Suprapubic skin (tissue), 4 donors: ENCODE data around the gene SLC25A23. TPM values are rescaled to one million over a fixed set of nuclear protein-coding genes. Genes with fewer than 3 reads are reported as not detected.

ENCODE experiments used
- DNase-seq, 2 donors: peaks; one replicate each; pipeline ENCODE4 v3.0.0-alpha.2; 2019; ENCODE audit warnings: low spot score in 2 of 2
- H3K27ac ChIP-seq: fragments of 200-600 bp; sonication (generic); one replicate; pipeline ENCODE4 v1.5.1; 2019
- H3K27me3 ChIP-seq: fragments of 200-600 bp; sonication (generic); one replicate; pipeline ENCODE4 v1.5.1; 2019
- H3K36me3 ChIP-seq: fragments of 200-600 bp; sonication (generic); one replicate; pipeline ENCODE4 v1.5.1; 2019
- H3K4me1 ChIP-seq: fragments of 200-600 bp; sonication (generic); one replicate; pipeline ENCODE4 v1.5.1; 2019
- H3K4me3 ChIP-seq: fragments of 200-600 bp; sonication (generic); one replicate; pipeline ENCODE4 v1.5.1; 2019; ENCODE audit warnings: mild to moderate bottlenecking
- H3K9me3 ChIP-seq: fragments of 200-600 bp; sonication (generic); one replicate; pipeline ENCODE4 v1.5.1; 2019
- EP300 ChIP-seq: sonication (generic); formaldehyde crosslinking; IDR thresholded peaks from one replicate; pipeline ENCODE4 v1.6.1; 2017; ENCODE audit warnings: antibody characterized with exemption
- POLR2A ChIP-seq, 2 donors: fragments of 450-650 bp; IDR thresholded peaks; one replicate each; pipeline ENCODE4 v1.6.1; 2017; ENCODE audit warnings: antibody characterized with exemption in 2 of 2, mild to moderate bottlenecking in 2 of 2, moderate library complexity in 2 of 2
- POLR2AphosphoS5 ChIP-seq, 3 donors: sonication (generic); formaldehyde crosslinking; IDR thresholded peaks; one replicate each; pipeline ENCODE4 v1.6.1; 2017; ENCODE audit warnings: antibody characterized with exemption in 3 of 3
- WGBS: methylation state at CpG from one replicate; pipeline ENCODE4 v1.1.5; 2018; 5-methylcytosine and 5-hydroxymethylcytosine counted together
- total RNA-seq, 4 donors: library from RNA; depleted of rRNA; stranded (reverse); fragments of >200 nt; gene quantifications; one replicate each; pipeline ENCODE4 v1.1.0, GENCODE V29; 2016
- TF ChIP-seq, protein P1 (sequence below), 2 donors: fragments of 200-600 bp in 1 of 2; fragments of 450-650 bp in 1 of 2; sonication (generic) in 1 of 2; IDR thresholded peaks; one replicate each; pipeline ENCODE4 v1.5.1; 2016 to 2019; ENCODE audit warnings: antibody characterized with exemption in 2 of 2, mild to moderate bottlenecking in 1 of 2, moderate library complexity in 1 of 2

Gene SLC25A23
- total RNA-seq, 4 donors from 2014 or later: 39.5 to 76.3 (median 61.6) TPM

DNA sequence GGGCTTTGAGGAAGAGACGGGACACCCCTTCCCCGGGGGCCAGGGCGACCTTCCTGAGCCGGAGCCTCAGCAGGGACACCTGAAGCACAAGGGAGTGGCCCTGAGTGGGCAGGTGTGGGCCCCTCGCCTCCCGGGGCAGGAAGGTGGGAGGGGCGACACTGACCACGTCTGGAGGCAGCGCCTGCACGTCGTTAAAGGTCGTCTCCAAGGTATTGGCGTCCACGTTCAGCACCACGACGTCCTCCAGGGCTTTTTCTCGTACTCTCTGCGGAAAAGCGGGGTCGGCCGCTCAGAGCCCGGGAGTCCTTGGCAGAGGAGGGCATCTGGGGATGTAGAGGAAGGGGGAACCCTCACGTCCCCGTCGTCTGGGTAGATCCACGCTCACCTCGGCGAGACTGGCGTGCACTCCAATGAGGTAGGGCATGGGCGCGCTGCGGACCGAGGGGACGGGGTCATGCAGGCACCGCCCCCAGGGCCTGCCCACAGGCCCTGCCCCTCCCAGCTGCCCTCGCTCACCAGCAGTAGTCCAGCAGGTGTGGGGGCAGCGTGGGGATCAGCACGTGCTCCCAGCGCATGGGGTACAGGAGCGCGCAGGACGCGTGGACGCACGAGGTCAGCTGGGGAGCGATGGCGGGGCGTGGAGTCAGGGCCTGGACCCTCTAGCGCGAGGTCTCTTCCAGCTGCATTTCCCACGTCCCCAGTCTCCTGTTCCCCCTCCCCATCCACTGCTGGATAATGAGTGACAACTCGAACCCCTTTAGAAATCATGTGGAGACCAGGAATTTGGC, 15.9 kb upstream of the SLC25A23 start:
- WGBS: no CpG with 5 or more reads among the region's 52 CpGs

DNA sequence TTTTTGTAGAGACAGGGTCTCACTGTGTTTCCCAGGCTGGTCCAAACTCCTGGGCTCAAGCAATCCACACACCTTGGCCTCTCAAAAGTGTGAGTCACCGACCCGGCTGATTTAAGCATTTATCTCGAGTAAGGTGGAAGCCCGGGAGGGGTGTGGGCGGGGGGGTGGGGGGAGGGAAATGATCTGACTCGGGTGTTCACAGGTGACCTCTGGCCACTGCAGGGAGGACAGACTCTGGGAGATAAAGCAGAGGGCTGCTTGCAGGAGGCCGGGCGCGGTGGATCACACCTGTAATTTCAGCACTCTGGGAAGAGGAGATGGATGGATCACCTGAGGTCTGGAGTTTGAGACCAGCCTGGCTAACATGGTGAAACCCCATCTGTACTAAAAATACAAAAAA, 14.1 kb upstream of the SLC25A23 start:
- peaks cover 17% of the 10 kb centered on the region for H3K4me1 ChIP-seq
- peaks cover 21% of the 10 kb centered on the region for H3K27me3 ChIP-seq
- H3K27ac ChIP-seq: no peak overlapping the region
- no peak for DNase-seq
- peaks cover 4% of the 10 kb centered on the region for H3K36me3 ChIP-seq
- no peaks in the 10 kb centered on the region for H3K9me3 ChIP-seq
- no peak overlapping the region for H3K4me3 ChIP-seq
- TF ChIP-seq POLR2AphosphoS5 (IDR thresholded peaks at IDR 0.05) (no peak), EP300 (no peak), POLR2A (IDR thresholded peaks at IDR 0.05) (no peak)
- TF ChIP-seq, protein P1, sequence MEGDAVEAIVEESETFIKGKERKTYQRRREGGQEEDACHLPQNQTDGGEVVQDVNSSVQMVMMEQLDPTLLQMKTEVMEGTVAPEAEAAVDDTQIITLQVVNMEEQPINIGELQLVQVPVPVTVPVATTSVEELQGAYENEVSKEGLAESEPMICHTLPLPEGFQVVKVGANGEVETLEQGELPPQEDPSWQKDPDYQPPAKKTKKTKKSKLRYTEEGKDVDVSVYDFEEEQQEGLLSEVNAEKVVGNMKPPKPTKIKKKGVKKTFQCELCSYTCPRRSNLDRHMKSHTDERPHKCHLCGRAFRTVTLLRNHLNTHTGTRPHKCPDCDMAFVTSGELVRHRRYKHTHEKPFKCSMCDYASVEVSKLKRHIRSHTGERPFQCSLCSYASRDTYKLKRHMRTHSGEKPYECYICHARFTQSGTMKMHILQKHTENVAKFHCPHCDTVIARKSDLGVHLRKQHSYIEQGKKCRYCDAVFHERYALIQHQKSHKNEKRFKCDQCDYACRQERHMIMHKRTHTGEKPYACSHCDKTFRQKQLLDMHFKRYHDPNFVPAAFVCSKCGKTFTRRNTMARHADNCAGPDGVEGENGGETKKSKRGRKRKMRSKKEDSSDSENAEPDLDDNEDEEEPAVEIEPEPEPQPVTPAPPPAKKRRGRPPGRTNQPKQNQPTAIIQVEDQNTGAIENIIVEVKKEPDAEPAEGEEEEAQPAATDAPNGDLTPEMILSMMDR (IDR thresholded peaks at IDR 0.05): no peak
- 73% methylated on average over 9 of the region's 9 CpGs for WGBS

More for the DNA sequence above, 15.9 kb upstream of the SLC25A23 start:
- Histone ChIP-seq H3K27me3 (peaks cover 21% of the 10 kb centered on the region), H3K4me3 (peak overlapping the region; percentile 31), H3K27ac (no peak overlapping the region), H3K36me3 (peaks cover 4% of the 10 kb centered on the region), H3K4me1 (peaks cover 17% of the 10 kb centered on the region), H3K9me3 (no peaks in the 10 kb centered on the region)
- DNase-seq: no peak
- TF ChIP-seq POLR2A (IDR thresholded peaks at IDR 0.05): no peak
- no peak for TF ChIP-seq EP300
- TF ChIP-seq, protein P1 (IDR thresholded peaks at IDR 0.05): no peak
- TF ChIP-seq POLR2AphosphoS5 (IDR thresholded peaks at IDR 0.05): no peak

DNA sequence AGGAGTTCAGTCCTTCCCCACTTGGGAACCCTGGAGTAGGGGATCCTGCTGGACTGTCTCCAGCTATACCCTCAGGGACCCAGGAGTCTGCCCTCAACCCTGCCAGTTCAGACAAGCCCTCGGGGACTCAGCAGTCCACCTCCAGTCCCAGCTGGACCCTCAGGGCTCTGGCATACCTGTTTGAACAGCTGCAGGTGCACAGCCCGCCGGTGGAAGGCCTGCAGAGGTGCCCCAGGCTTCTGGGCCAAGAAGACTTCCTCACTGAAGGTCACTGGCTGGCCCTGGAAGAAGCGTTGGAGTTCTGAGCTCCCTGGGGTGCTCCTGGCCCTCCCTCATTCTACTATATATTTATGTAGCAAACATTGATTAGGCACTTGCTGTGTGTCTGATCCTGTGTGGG, 13.1 kb upstream of the SLC25A23 start:
- H3K9me3 ChIP-seq: no peaks in the 10 kb centered on the region
- H3K36me3 ChIP-seq: peaks cover 4% of the 10 kb centered on the region
- peaks cover 17% of the 10 kb centered on the region for H3K4me1 ChIP-seq
- no peak overlapping the region for H3K27ac ChIP-seq
- TF ChIP-seq, protein P1 (IDR thresholded peaks at IDR 0.05): no peak
- TF ChIP-seq POLR2AphosphoS5 (IDR thresholded peaks at IDR 0.05) (no peak), EP300 (no peak), POLR2A (IDR thresholded peaks at IDR 0.05) (no peak)
- 70% methylated on average over 4 of the region's 4 CpGs for WGBS
- no peak overlapping the region for H3K4me3 ChIP-seq
- H3K27me3 ChIP-seq: peaks cover 21% of the 10 kb centered on the region
- no peak for DNase-seq

DNA sequence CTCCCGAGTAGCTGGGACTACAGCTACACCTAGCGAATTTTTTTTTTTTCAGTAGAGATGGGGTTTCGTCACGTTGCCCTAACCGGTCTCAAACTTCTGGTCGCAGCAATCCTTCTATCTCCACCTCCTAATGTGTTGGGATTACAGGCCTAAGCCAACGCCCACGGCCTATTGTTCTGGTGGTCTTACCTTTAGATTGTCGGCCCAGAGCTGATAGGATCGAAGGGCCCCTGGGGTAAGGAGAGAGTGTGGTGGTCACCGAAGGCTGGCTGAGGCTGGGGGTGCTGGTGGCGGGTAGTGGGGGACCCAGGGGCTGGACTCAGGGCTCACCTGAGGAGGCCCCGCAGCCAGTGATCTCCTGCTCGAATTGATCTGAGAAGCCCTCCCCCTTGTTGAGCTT, 11.5 kb upstream of the SLC25A23 start:
- WGBS: 91% methylated on average over 14 of the region's 14 CpGs
- DNase-seq: no peak
- TF ChIP-seq POLR2AphosphoS5 (IDR thresholded peaks at IDR 0.05) (no peak), EP300 (no peak), POLR2A (IDR thresholded peaks at IDR 0.05) (no peak)
- TF ChIP-seq, protein P1 (IDR thresholded peaks at IDR 0.05): no peak
- H3K4me1 ChIP-seq: peaks cover 9% of the 10 kb centered on the region
- peaks cover 11% of the 10 kb centered on the region for H3K36me3 ChIP-seq
- H3K27ac ChIP-seq: no peak overlapping the region
- H3K9me3 ChIP-seq: no peaks in the 10 kb centered on the region
- H3K27me3 ChIP-seq: peaks cover 14% of the 10 kb centered on the region
- H3K4me3 ChIP-seq: no peak overlapping the region

DNA sequence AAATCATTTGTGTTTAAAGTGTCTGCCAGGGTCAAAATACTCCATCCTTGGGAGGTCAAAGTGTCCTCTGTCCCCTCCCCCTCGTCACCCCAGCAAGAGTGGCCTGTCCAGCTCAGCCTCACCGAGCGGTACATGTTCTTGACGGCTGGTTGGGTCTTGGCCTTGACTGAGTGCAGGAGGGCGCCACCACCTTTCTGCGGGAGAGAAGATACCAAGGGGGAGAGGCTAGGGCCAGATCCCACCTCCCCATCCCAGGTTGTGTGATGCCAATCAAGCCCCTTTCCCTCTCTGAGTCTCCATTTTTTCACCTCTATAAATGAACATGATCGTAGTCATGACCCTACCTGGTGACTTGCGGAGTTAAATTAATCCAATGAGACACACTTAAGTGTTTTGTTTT, 10.6 kb upstream of the SLC25A23 start:
- peaks cover 4% of the 10 kb centered on the region for H3K4me1 ChIP-seq
- H3K9me3 ChIP-seq: no peaks in the 10 kb centered on the region
- no peak overlapping the region for H3K27ac ChIP-seq
- peaks cover 5% of the 10 kb centered on the region for H3K27me3 ChIP-seq
- 84% methylated on average over 8 of the region's 8 CpGs for WGBS
- H3K4me3 ChIP-seq: no peak overlapping the region
- no peak for DNase-seq
- peaks cover 7% of the 10 kb centered on the region for H3K36me3 ChIP-seq
- TF ChIP-seq EP300 (no peak), POLR2AphosphoS5 (IDR thresholded peaks at IDR 0.05) (no peak), POLR2A (IDR thresholded peaks at IDR 0.05) (no peak)
- TF ChIP-seq, protein P1 (IDR thresholded peaks at IDR 0.05): no peak
